Measurements from ENCODE around the gene C1orf174. TPM values are rescaled to one million over a fixed set of nuclear protein-coding genes. Genes with fewer than 3 reads are reported as not detected.

Gene C1orf174
- polyA plus RNA-seq, 1 donor from 2014 or later: 28.2 TPM

GRCh38 chr1:3914911-3915310 lies 14.8 kb upstream of the C1orf174 start:
- Histone ChIP-seq H3K79me2 (replicated peaks; ENCODE audit: insufficient read depth, low read length) (no peaks in the 10 kb centered on the region), H2AFZ (ENCODE audit: low read depth, low read length) (no peak overlapping the region), H3K9me2 (ENCODE audit: insufficient read depth, low read length) (no peaks in the 10 kb centered on the region), H4K20me1 (ENCODE audit: insufficient read depth) (no peaks in the 10 kb centered on the region), H3K27ac (ENCODE audit: low read length) (no peak overlapping the region), H3K4me3 (ENCODE audit: low read length) (no peak overlapping the region), H3K9ac (ENCODE audit: low read length) (no peak overlapping the region), H3K27me3 (ENCODE audit: insufficient read depth, low read depth, low read length) (no peaks in the 10 kb centered on the region), H3K9me3 (ENCODE audit: low read length) (no peaks in the 10 kb centered on the region), H3F3A (ENCODE audit: insufficient read depth, low read length, poor library complexity, severe bottlenecking) (no peaks in the 10 kb centered on the region), H3K36me3 (ENCODE audit: insufficient read depth, low read length) (no peaks in the 10 kb centered on the region), H3K4me2 (ENCODE audit: low read length) (no peak overlapping the region)
- no peak for TF ChIP-seq REST (IDR thresholded peaks at IDR 0.05; ENCODE audit: borderline replicate concordance)
- TF ChIP-seq EZH2 (IDR thresholded peaks at IDR 0.05; ENCODE audit: borderline replicate concordance, insufficient read depth, low read length, poor library complexity, severe bottlenecking): no peak
- no peak for TF ChIP-seq CTCF (IDR thresholded peaks at IDR 0.05; ENCODE audit: poor library complexity, severe bottlenecking)
- TF ChIP-seq SMC3 (conservative IDR thresholded peaks at IDR 0.05; ENCODE audit: poor library complexity): no peak
- no peak for TF ChIP-seq RAD21 (conservative IDR thresholded peaks at IDR 0.05)
- no peak for TF ChIP-seq TAF1 (IDR thresholded peaks at IDR 0.05; ENCODE audit: low read depth)
- no peak for TF ChIP-seq MXI1 (conservative IDR thresholded peaks at IDR 0.05; ENCODE audit: poor library complexity, severe bottlenecking)
- TF ChIP-seq EP300 (conservative IDR thresholded peaks at IDR 0.05; ENCODE audit: poor library complexity, severe bottlenecking): no peak
- TF ChIP-seq POLR2AphosphoS5 (IDR thresholded peaks at IDR 0.05): no peak

GRCh38 chr1:3914331-3914851 lies 14.3 kb upstream of the C1orf174 start:
- TF ChIP-seq MXI1 (conservative IDR thresholded peaks at IDR 0.05; ENCODE audit: poor library complexity, severe bottlenecking): no peak
- TF ChIP-seq CTCF (IDR thresholded peaks at IDR 0.05; ENCODE audit: poor library complexity, severe bottlenecking): no peak
- no peak for TF ChIP-seq POLR2AphosphoS5 (IDR thresholded peaks at IDR 0.05)
- no peak for TF ChIP-seq SMC3 (conservative IDR thresholded peaks at IDR 0.05; ENCODE audit: poor library complexity)
- no peak for TF ChIP-seq REST (IDR thresholded peaks at IDR 0.05; ENCODE audit: borderline replicate concordance)
- TF ChIP-seq EP300 (conservative IDR thresholded peaks at IDR 0.05; ENCODE audit: poor library complexity, severe bottlenecking): no peak
- TF ChIP-seq RAD21 (conservative IDR thresholded peaks at IDR 0.05): no peak
- TF ChIP-seq EZH2 (IDR thresholded peaks at IDR 0.05; ENCODE audit: borderline replicate concordance, insufficient read depth, low read length, poor library complexity, severe bottlenecking): no peak
- TF ChIP-seq TAF1 (IDR thresholded peaks at IDR 0.05; ENCODE audit: low read depth): no peak

More at GRCh38 chr1:3914331-3914851, 14.3 kb upstream of the C1orf174 start:
- Histone ChIP-seq H3K4me3 (ENCODE audit: low read length) (no peak overlapping the region), H3K9me3 (ENCODE audit: low read length) (no peaks in the 10 kb centered on the region), H3K27me3 (ENCODE audit: insufficient read depth, low read depth, low read length) (no peaks in the 10 kb centered on the region), H3K4me2 (ENCODE audit: low read length) (no peak overlapping the region), H3F3A (ENCODE audit: insufficient read depth, low read length, poor library complexity, severe bottlenecking) (no peaks in the 10 kb centered on the region), H3K9me2 (ENCODE audit: insufficient read depth, low read length) (no peaks in the 10 kb centered on the region), H3K9ac (ENCODE audit: low read length) (no peak overlapping the region), H2AFZ (ENCODE audit: low read depth, low read length) (no peak overlapping the region), H3K27ac (ENCODE audit: low read length) (no peak overlapping the region), H4K20me1 (ENCODE audit: insufficient read depth) (no peaks in the 10 kb centered on the region), H3K79me2 (replicated peaks; ENCODE audit: insufficient read depth, low read length) (no peaks in the 10 kb centered on the region), H3K36me3 (ENCODE audit: insufficient read depth, low read length) (no peaks in the 10 kb centered on the region)

Measured in neural cell (in vitro differentiated cells).